Gastroesophageal sphincter (tissue), 3 donors: ENCODE results near the gene RLN3.

Experiments
- POLR2A ChIP-seq, 2 donors: fragments of 450-650 bp; IDR thresholded peaks; one replicate each; pipeline ENCODE4 v1.6.1; 2017; ENCODE audit warnings: antibody characterized with exemption in 2 of 2, mild to moderate bottlenecking in 2 of 2, moderate library complexity in 1 of 2
- POLR2AphosphoS5 ChIP-seq: sonication (generic); formaldehyde crosslinking; IDR thresholded peaks from one replicate; pipeline ENCODE4 v1.6.1; 2017; ENCODE audit warnings: antibody characterized with exemption
- TF ChIP-seq, protein P1 (sequence below), 4 experiments: fragments of 200-600 bp in 2 of 4; fragments of 450-650 bp in 2 of 4; sonication (generic) in 1 of 4; IDR thresholded peaks; one replicate each; pipeline ENCODE4 v1.5.1; 2017 to 2019; ENCODE audit warnings: antibody characterized with exemption in 4 of 4, mild to moderate bottlenecking in 2 of 4, moderate library complexity in 2 of 4

DNA sequence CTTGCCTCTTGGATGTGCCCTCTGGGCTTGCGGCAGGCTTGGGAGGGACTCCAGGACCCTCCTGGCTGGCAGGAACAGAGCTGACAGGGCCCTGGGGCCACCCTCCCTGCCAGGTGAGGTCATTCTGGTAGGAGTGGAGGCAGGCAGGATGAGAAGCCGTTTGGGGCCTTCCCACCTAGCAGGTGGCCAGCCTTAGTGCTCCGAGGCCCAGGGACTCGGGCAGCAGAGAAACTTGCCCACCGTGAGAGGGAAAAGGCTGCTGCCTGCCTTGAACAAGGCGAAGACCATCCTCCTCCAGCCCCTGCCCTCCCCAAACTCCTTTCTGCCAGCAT lies 30.4 kb upstream of the RLN3 start:
- TF ChIP-seq, protein P1, sequence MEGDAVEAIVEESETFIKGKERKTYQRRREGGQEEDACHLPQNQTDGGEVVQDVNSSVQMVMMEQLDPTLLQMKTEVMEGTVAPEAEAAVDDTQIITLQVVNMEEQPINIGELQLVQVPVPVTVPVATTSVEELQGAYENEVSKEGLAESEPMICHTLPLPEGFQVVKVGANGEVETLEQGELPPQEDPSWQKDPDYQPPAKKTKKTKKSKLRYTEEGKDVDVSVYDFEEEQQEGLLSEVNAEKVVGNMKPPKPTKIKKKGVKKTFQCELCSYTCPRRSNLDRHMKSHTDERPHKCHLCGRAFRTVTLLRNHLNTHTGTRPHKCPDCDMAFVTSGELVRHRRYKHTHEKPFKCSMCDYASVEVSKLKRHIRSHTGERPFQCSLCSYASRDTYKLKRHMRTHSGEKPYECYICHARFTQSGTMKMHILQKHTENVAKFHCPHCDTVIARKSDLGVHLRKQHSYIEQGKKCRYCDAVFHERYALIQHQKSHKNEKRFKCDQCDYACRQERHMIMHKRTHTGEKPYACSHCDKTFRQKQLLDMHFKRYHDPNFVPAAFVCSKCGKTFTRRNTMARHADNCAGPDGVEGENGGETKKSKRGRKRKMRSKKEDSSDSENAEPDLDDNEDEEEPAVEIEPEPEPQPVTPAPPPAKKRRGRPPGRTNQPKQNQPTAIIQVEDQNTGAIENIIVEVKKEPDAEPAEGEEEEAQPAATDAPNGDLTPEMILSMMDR (IDR thresholded peaks at IDR 0.05), result no peak
- no peak for TF ChIP-seq POLR2A (IDR thresholded peaks at IDR 0.05)
- no peak for TF ChIP-seq POLR2AphosphoS5
